Thoracic aorta (tissue), 2 donors: ENCODE measurements around the gene ARHGAP19. TPM values are rescaled to one million over a fixed set of nuclear protein-coding genes. Genes with fewer than 3 reads are reported as not detected.

Experiments used
- ATAC-seq: fragments of 150-250 bp; one replicate; pipeline ENCODE4 v1.8.0; 2017; ENCODE audit warnings: low read depth; ENCODE audit not compliant: insufficient number of reproducible peaks, low FRiP score
- DNase-seq: peaks from one replicate; pipeline ENCODE4 v3.0.0-alpha.2; 2020; ENCODE audit warnings: low spot score
- H3K27ac ChIP-seq, 2 donors: fragments of 200-600 bp; sonication (generic); 1 replicate in 1 of 2; 2 replicates in 1 of 2; pipeline ENCODE4 v1.5.1; 2016; ENCODE audit warnings: mild to moderate bottlenecking in 2 of 2, moderate library complexity in 2 of 2
- H3K27me3 ChIP-seq: fragments of 200-600 bp; sonication (generic); replicated peaks from 2 replicates; pipeline ENCODE4 v1.6.0; 2016; ENCODE audit warnings: mild to moderate bottlenecking; ENCODE audit not compliant: insufficient read depth
- H3K36me3 ChIP-seq: fragments of 200-600 bp; sonication (generic); one replicate; pipeline ENCODE4 v1.5.1; 2016
- H3K4me1 ChIP-seq, 2 donors: fragments of 200-600 bp; sonication (generic); 1 replicate in 1 of 2; 2 replicates in 1 of 2; pipeline versions ENCODE4 v1.5.1 to v1.6.0; 2016; ENCODE audit warnings: low read depth in 2 of 2, mild to moderate bottlenecking in 1 of 2; ENCODE audit not compliant: control insufficient read depth in 1 of 2
- H3K4me3 ChIP-seq: fragments of 200-600 bp; sonication (generic); 2 replicates; pipeline ENCODE4 v1.5.1; 2016; ENCODE audit warnings: mild to moderate bottlenecking
- H3K9me3 ChIP-seq: fragments of 200-600 bp; sonication (generic); 2 replicates; pipeline ENCODE4 v1.5.1; 2016
- CTCF ChIP-seq: fragments of 200-600 bp; sonication (generic); IDR thresholded peaks from one replicate; pipeline ENCODE4 v1.5.1; 2019; ENCODE audit warnings: antibody characterized with exemption
- total RNA-seq, 2 donors: library from RNA; depleted of rRNA; stranded (reverse); fragments of >200 nt; gene quantifications; one replicate each; pipeline versions ENCODE4 v1.1.0 to v1.2.3, GENCODE V29; 2016

Gene ARHGAP19
- total RNA-seq, 2 donors from 2014 or later, result 3.5 to 27.1 TPM

DNA sequence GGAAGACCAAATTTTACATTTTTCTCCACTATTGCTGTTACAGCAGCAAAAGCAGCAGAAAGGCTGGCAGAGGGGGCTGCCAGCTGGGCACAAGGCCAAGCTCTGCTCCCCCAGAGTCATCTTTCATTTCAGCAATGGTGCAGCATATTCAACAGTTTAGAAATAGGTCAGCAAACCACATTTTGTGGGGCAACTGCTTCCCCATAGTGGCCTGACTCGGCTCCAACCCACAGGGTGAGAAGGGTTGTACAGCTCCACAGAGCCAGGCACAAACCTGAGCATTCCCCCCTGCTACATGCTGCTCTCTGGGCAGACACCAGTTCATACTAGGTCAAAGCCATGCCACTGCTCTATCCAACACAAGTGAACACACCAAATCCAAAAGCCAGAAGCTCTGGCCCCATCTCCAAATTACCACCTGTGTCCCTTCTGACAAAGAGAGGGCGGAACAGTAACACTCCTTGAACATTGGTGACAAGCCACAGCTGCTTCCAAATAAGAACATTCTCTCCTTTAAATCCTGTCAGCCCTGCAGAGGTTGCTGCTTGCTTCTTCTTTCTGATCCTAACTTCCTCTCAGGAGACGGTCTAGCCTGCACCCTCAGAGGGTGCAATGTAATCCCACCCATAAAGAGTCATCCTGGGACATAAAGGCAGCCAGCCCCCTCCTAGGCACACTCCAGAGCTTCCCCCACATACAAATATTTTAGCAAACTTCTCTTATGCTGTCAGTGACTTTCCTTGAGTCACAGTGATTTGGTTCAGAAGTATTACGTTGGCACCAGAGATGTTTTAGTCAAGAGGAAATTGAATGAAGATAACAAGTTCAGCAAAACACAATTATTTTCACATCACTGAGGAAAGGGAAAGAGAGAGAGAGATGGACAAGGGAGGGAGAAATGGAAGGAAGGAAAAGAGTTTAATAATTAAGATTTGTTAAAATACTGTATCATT lies 67.7 kb downstream of the ARHGAP19 start:
- DNase-seq (no peak), ATAC-seq (no peak)
- H3K36me3 ChIP-seq, result no peaks in the 10 kb centered on the region
- no peaks in the 10 kb centered on the region for H3K4me1 ChIP-seq
- H3K4me3 ChIP-seq, result no peak overlapping the region
- TF ChIP-seq CTCF, result no peak
- H3K27me3 ChIP-seq, result no peaks in the 10 kb centered on the region
- H3K9me3 ChIP-seq, result no peaks in the 10 kb centered on the region
- no peak overlapping the region for H3K27ac ChIP-seq

GRCh38 chr10:97222326-97222961 lies 70.0 kb downstream of the ARHGAP19 start:
- Histone ChIP-seq H3K4me1 (no peaks in the 10 kb centered on the region), H3K36me3 (no peaks in the 10 kb centered on the region), H3K4me3 (no peak overlapping the region), H3K9me3 (no peaks in the 10 kb centered on the region), H3K27me3 (no peaks in the 10 kb centered on the region), H3K27ac (no peak overlapping the region)
- ATAC-seq (no peak), DNase-seq (no peak)
- no peak for TF ChIP-seq CTCF

DNA sequence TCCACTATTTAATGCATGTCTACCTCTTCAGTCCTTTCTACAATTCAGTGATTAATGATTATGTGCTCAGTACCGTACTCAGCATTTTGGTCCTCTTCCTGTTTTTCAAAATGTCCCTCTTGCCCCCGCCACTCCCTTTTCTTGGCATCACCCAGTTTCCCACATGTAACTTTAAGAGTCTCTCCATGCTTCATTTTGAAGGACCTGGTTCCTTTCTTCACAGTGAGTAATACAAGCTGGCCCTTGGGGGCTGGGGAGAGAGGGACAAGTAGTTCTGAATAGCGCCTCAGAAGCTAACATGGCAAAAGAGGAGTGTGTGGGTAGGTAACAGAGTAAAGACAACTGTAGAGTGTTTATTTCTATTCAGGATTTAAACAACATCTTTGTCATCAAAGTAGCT lies 72.1 kb downstream of the ARHGAP19 start:
- no peak for ATAC-seq

GRCh38 chr10:97217299-97217698 lies 75.1 kb downstream of the ARHGAP19 start:
- ATAC-seq, result no peak
- H3K36me3 ChIP-seq, result no peaks in the 10 kb centered on the region
- no peak for DNase-seq
- H3K27ac ChIP-seq, result no peak overlapping the region
- H3K4me3 ChIP-seq, result no peak overlapping the region
- H3K9me3 ChIP-seq, result no peaks in the 10 kb centered on the region
- H3K4me1 ChIP-seq, result no peaks in the 10 kb centered on the region
- no peak for TF ChIP-seq CTCF
- no peaks in the 10 kb centered on the region for H3K27me3 ChIP-seq

More for the DNA sequence above, 72.1 kb downstream of the ARHGAP19 start:
- no peak for TF ChIP-seq CTCF
- no peaks in the 10 kb centered on the region for H3K9me3 ChIP-seq
- no peak overlapping the region for H3K4me3 ChIP-seq
- no peaks in the 10 kb centered on the region for H3K4me1 ChIP-seq
- no peaks in the 10 kb centered on the region for H3K36me3 ChIP-seq
- no peaks in the 10 kb centered on the region for H3K27me3 ChIP-seq
- no peak for DNase-seq
- H3K27ac ChIP-seq, result no peak overlapping the region

GRCh38 chr10:97215619-97216260 lies 76.7 kb downstream of the ARHGAP19 start:
- H3K4me1 ChIP-seq, result no peaks in the 10 kb centered on the region
- H3K27ac ChIP-seq, result no peak overlapping the region
- H3K9me3 ChIP-seq, result no peaks in the 10 kb centered on the region
- H3K4me3 ChIP-seq, result no peak overlapping the region
- no peak for DNase-seq
- no peaks in the 10 kb centered on the region for H3K27me3 ChIP-seq
- no peak for ATAC-seq
- no peaks in the 10 kb centered on the region for H3K36me3 ChIP-seq
- no peak for TF ChIP-seq CTCF
